Neuron (in vitro differentiated cells): ENCODE measurements around the gene XYLT1.

Experiments used
- H2AFZ ChIP-seq: one replicate; pipeline ENCODE4 v1.6.1; 2013; ENCODE audit warnings: low read depth, mild to moderate bottlenecking, inconsistent platforms, low read length, moderate library complexity
- H3K27me3 ChIP-seq: one replicate; pipeline ENCODE4 v1.6.1; 2013; ENCODE audit warnings: low read length; ENCODE audit not compliant: insufficient read depth
- H3K36me3 ChIP-seq: one replicate; pipeline ENCODE4 v1.6.1; 2013; ENCODE audit warnings: low read length; ENCODE audit not compliant: insufficient read depth
- H3K4me1 ChIP-seq: one replicate; pipeline ENCODE4 v1.6.1; 2013; ENCODE audit warnings: low read length; ENCODE audit not compliant: insufficient read depth
- H3K4me3 ChIP-seq: 2 replicates; pipeline ENCODE4 v1.5.1; 2013; ENCODE audit warnings: mild to moderate bottlenecking, low read length, moderate library complexity
- H3K9me3 ChIP-seq: one replicate; pipeline ENCODE4 v1.6.1; 2013; ENCODE audit warnings: low read length

XYLT1 gene

GRCh38 chr16:17152311-17152710 is 318.4 kb downstream of the XYLT1 start:
- no peaks in the 10 kb centered on the region for H3K36me3 ChIP-seq
- no peaks in the 10 kb centered on the region for H3K27me3 ChIP-seq
- H3K9me3 ChIP-seq: no peaks in the 10 kb centered on the region
- no peak overlapping the region for H3K4me3 ChIP-seq
- no peak overlapping the region for H2AFZ ChIP-seq
- peaks cover 5% of the 10 kb centered on the region for H3K4me1 ChIP-seq

DNA sequence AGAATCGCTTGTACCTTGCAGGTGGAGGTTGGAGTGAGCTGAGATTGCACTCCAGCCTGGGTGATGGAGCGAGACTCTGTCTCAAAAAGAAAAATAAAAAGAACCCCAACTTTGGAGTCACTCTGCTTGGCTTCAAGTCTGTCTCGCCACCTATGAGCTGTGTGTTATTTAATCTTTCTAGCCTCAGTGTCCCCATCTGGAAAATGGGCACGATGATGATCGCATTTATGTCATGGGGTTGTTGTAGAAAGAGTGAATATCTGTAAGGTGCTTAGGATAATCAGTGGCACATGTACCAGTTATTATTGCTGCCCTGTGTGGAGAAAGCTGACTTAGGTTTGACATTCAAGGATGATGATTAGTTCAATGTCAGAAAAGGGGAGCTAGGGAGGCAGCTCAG is 319.4 kb downstream of the XYLT1 start:
- Histone ChIP-seq H3K27me3 (no peaks in the 10 kb centered on the region), H2AFZ (no peak overlapping the region), H3K4me1 (peaks cover 5% of the 10 kb centered on the region), H3K36me3 (no peaks in the 10 kb centered on the region), H3K9me3 (no peaks in the 10 kb centered on the region), H3K4me3 (no peak overlapping the region)

GRCh38 chr16:17149904-17150483 is 320.8 kb downstream of the XYLT1 start:
- Histone ChIP-seq H3K36me3 (no peaks in the 10 kb centered on the region), H3K4me1 (peaks cover 4% of the 10 kb centered on the region), H3K27me3 (no peaks in the 10 kb centered on the region), H2AFZ (no peak overlapping the region), H3K4me3 (no peak overlapping the region), H3K9me3 (no peaks in the 10 kb centered on the region)

DNA sequence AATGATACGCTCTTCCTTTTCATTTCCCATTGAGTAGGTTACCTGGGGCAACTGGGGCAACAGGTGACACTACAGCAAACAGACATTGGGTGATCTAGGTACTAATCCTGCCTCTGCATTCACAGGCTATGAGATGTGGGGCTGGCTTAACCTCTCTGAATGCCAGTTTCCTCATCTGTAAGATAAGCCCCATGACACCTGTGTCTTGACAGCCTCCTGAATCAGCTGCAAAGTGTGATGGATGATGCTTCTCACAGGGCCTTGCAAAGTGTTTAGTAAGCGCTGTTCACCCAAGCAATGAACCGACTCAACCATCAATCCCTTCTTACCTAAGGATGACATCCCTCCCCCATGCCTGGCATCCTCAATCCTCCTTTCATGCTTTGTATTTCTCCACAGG is 322.8 kb downstream of the XYLT1 start:
- Histone ChIP-seq H2AFZ (no peak overlapping the region), H3K4me1 (no peaks in the 10 kb centered on the region), H3K36me3 (no peaks in the 10 kb centered on the region), H3K27me3 (no peaks in the 10 kb centered on the region), H3K4me3 (no peak overlapping the region), H3K9me3 (no peaks in the 10 kb centered on the region)

GRCh38 chr16:17145029-17145428 is 325.7 kb downstream of the XYLT1 start:
- no peak overlapping the region for H2AFZ ChIP-seq
- no peaks in the 10 kb centered on the region for H3K27me3 ChIP-seq
- H3K36me3 ChIP-seq: no peaks in the 10 kb centered on the region
- H3K4me3 ChIP-seq: no peak overlapping the region
- no peaks in the 10 kb centered on the region for H3K9me3 ChIP-seq
- H3K4me1 ChIP-seq: no peaks in the 10 kb centered on the region

DNA sequence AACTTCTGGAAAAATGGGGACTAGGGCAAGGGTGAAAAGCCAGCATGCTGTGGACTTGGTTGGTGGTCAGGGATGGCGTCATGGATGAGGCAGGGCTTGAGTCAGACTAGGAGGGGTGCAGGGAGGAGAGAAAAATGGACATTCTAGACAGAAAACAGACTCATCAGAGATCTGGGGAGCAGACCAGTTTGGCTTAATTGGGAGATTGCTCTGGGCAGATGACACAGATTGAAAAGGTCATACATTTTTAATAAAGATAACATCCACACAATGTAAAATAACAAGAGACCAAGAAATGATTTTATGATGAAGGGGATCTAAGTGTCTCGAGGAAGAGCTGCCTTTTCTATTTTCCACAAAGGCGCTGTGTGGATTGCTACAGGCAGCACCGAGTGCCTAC is 326.3 kb downstream of the XYLT1 start:
- no peaks in the 10 kb centered on the region for H3K27me3 ChIP-seq
- H3K36me3 ChIP-seq: no peaks in the 10 kb centered on the region
- no peak overlapping the region for H3K4me3 ChIP-seq
- H2AFZ ChIP-seq: no peak overlapping the region
- no peaks in the 10 kb centered on the region for H3K4me1 ChIP-seq
- no peaks in the 10 kb centered on the region for H3K9me3 ChIP-seq

DNA sequence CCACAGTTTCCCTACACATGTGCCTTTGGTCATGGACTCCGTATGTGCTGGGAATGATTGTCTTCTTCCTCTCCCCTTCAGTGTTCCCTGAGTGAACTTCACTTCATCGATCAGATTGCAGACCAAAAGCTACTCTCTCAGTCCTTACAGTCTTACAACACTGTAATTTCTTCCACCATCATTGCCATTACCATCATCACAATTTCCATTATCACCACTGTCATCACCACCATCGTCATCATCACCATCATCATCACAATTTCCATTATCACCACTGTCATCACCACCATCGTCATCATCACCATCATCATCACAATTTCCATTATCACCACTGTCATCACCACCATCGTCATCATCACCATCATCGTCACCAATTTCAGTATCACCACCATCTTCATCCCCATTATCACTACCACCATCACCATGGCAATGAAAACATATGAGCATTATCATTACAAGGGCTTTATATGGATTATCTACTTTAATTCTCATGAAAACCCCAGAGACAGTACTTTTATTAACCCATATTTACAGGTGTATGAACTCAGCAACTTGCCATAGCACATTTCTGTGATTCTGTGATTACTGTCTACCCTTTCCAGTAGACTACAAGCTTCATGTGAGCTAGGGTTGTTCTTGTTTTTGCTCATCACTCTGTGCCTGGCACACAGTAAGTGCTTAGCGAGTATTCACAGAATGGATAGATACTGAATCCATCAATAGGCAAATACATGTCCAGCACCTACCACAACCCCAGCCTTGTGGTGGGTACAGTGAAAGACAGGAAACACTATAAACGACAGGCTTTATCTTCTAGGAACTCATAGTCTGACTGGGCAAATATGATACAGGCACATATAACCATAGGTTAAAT is 327.0 kb downstream of the XYLT1 start:
- Histone ChIP-seq H3K4me3 (no peak overlapping the region), H3K4me1 (no peaks in the 10 kb centered on the region), H2AFZ (no peak overlapping the region), H3K27me3 (no peaks in the 10 kb centered on the region), H3K36me3 (no peaks in the 10 kb centered on the region), H3K9me3 (no peaks in the 10 kb centered on the region)

- peaks cover 18% of the 10 kb centered on the region for H3K36me3 ChIP-seq
- H3K9me3 ChIP-seq: no peaks in the 10 kb centered on the region
- no peaks in the 10 kb centered on the region for H3K4me1 ChIP-seq
- no peak overlapping the region for H3K4me3 ChIP-seq
- H2AFZ ChIP-seq: no peak overlapping the region
- no peaks in the 10 kb centered on the region for H3K27me3 ChIP-seq
Measured at GRCh38 chr16:17138801-17139200, 332.0 kb downstream of the XYLT1 start.

- peaks cover 22% of the 10 kb centered on the region for H3K36me3 ChIP-seq
- H3K27me3 ChIP-seq: no peaks in the 10 kb centered on the region
- H3K4me3 ChIP-seq: no peak overlapping the region
- H2AFZ ChIP-seq: no peak overlapping the region
- no peaks in the 10 kb centered on the region for H3K4me1 ChIP-seq
- H3K9me3 ChIP-seq: no peaks in the 10 kb centered on the region
Measured at GRCh38 chr16:17135439-17135838, 335.3 kb downstream of the XYLT1 start.

DNA sequence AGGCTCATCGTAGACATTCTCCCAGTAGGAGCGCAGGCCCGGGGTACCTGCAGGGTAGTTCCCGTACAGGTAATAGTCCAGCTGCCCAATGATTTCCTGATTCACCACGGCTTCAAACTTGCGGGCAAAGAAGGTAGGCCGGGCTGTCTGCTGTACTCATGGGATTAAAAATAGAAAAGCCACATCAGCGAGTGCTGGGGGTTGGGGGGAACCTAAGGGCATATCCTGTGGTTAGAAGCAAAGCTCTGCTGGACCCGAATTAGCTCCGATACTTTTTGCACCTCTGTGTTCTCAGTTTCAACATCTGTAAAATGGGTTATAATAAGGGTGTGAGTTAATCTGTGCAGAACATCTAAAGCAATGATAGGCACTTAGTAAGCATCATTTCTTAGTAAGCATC is 336.2 kb downstream of the XYLT1 start:
- Histone ChIP-seq H3K27me3 (no peaks in the 10 kb centered on the region), H3K9me3 (no peaks in the 10 kb centered on the region), H3K36me3 (peaks cover 22% of the 10 kb centered on the region), H3K4me3 (no peak overlapping the region), H3K4me1 (no peaks in the 10 kb centered on the region), H2AFZ (no peak overlapping the region)

DNA sequence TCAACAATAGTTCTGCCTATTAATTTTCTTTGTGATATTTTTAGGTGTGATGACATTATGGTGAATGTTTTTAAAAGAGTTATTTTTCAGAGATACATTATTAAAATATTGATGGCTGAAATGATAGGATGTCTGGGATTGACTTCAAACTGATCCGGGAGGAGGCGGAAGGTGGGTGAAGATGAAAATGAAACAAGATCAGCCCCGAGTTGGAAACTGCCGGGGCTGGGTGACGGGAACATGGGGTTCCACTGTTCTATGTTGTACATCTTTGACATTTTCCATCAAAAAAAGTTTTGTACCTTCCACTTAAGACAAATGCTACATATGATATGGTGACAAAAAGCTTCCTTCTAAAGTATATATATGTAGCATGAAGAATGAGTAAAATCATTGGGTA is 336.9 kb downstream of the XYLT1 start:
- H3K4me3 ChIP-seq: no peak overlapping the region
- peaks cover 22% of the 10 kb centered on the region for H3K36me3 ChIP-seq
- no peaks in the 10 kb centered on the region for H3K4me1 ChIP-seq
- H3K9me3 ChIP-seq: no peaks in the 10 kb centered on the region
- H3K27me3 ChIP-seq: no peaks in the 10 kb centered on the region
- no peak overlapping the region for H2AFZ ChIP-seq

DNA sequence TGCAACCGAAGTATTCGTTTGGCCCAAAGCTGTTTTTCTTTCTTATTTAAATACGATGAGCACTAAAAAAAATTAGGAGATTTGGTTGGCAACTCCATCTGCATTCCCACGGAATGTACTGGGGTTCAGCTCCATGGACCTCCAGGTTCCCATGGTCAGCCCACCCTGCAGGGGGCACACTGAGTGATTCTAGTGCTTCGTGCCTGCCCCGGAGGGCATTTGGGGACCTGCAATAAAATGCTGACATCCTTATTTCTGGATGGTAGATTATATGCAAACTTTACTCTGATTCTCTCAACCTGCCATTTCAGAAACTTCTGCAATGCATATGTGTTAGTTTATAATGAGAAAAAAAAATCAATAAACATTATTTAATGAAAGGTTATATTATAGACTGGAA is 339.4 kb downstream of the XYLT1 start:
- Histone ChIP-seq H3K9me3 (peaks cover 10% of the 10 kb centered on the region), H3K4me3 (no peak overlapping the region), H3K36me3 (peaks cover 26% of the 10 kb centered on the region), H2AFZ (no peak overlapping the region), H3K27me3 (no peaks in the 10 kb centered on the region), H3K4me1 (no peaks in the 10 kb centered on the region)

DNA sequence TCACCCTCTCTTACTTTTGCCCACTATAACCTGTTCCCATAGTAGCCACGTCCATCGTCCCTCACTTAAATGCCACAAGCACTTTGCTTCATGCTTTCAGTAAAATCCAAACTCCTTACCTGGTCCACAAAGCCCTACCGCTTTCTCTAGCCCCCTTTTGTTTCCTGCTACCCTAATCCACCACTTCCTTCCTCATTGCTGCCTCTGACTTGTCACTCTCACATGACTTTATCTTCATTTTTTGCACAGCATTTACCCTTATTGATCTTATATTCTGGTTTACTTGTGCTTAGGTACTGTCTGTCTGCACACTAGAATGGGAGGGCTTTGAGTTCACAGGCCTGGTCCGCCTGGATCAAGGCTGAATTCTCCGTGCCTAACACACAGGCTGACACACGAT is 340.0 kb downstream of the XYLT1 start:
- peaks cover 26% of the 10 kb centered on the region for H3K36me3 ChIP-seq
- H3K4me1 ChIP-seq: no peaks in the 10 kb centered on the region
- no peaks in the 10 kb centered on the region for H3K27me3 ChIP-seq
- peaks cover 11% of the 10 kb centered on the region for H3K9me3 ChIP-seq
- no peak overlapping the region for H3K4me3 ChIP-seq
- H2AFZ ChIP-seq: no peak overlapping the region
